GM12878 (cell line): ENCODE measurements around the gene CNOT11. TPM values are rescaled to one million over a fixed set of nuclear protein-coding genes. Genes with fewer than 3 reads are reported as not detected.

Experiments
- BCL11A ChIP-seq: IDR thresholded peaks from 2 replicates; pipeline ENCODE4 v1.6.1; 2011; ENCODE audit warnings: low read depth, low read length
- CHD4 ChIP-seq: fragments of 200-600 bp; sonication (generic); IDR thresholded peaks from 2 replicates; pipeline ENCODE4 v1.6.1; 2016; ENCODE audit warnings: mild to moderate bottlenecking
- ETV6 ChIP-seq, 2 experiments: fragments of 450-650 bp in 1 of 2; IDR thresholded peaks in 1 of 2; conservative IDR thresholded peaks in 1 of 2; 2 replicates each; pipeline ENCODE4 v1.6.1; 2014; ENCODE audit warnings: antibody characterized with exemption in 1 of 2, borderline replicate concordance in 1 of 2, low read depth in 1 of 2, mild to moderate bottlenecking in 1 of 2, moderate library complexity in 1 of 2
- GATAD2B ChIP-seq: fragments of 450-650 bp; conservative IDR thresholded peaks from 2 replicates; pipeline ENCODE4 v1.6.1; 2017; ENCODE audit warnings: low read depth, mild to moderate bottlenecking, moderate library complexity
- JUNB ChIP-seq: IDR thresholded peaks from 2 replicates; pipeline ENCODE4 v1.6.1; 2016; ENCODE audit warnings: antibody characterized with exemption, mild to moderate bottlenecking
- MTA3 ChIP-seq: IDR thresholded peaks from 2 replicates; pipeline ENCODE4 v1.6.1; 2012; ENCODE audit warnings: low read length, inconsistent platforms, borderline replicate concordance
- NR2C2 ChIP-seq: IDR thresholded peaks from 2 replicates; pipeline ENCODE4 v1.6.1; 2011; ENCODE audit warnings: borderline replicate concordance, low read depth; ENCODE audit not compliant: control insufficient read depth, insufficient read length
- NR2F1 ChIP-seq: fragments of 450-650 bp; conservative IDR thresholded peaks from 2 replicates; pipeline ENCODE4 v1.6.1; 2017; ENCODE audit warnings: mild to moderate bottlenecking
- NRF1 ChIP-seq: conservative IDR thresholded peaks from 2 replicates; pipeline ENCODE4 v1.6.1; 2011; ENCODE audit warnings: mild to moderate bottlenecking, low read depth, low read length, improper control_type of control experiment
- POLR2A ChIP-seq: IDR thresholded peaks from 2 replicates; pipeline ENCODE4 v1.6.1; 2011; ENCODE audit warnings: low read depth, mild to moderate bottlenecking, low read length
- RAD21 ChIP-seq: IDR thresholded peaks from 2 replicates; pipeline ENCODE4 v1.6.1; 2011; ENCODE audit warnings: mild to moderate bottlenecking, low read depth, low read length, moderate library complexity; ENCODE audit not compliant: insufficient read depth
- RUNX3 ChIP-seq: IDR thresholded peaks from 2 replicates; pipeline ENCODE4 v1.6.1; 2012; ENCODE audit warnings: low read length, inconsistent platforms
- SMAD1 ChIP-seq: fragments of 450-650 bp; IDR thresholded peaks from 2 replicates; pipeline ENCODE4 v1.6.1; 2018; ENCODE audit warnings: mild to moderate bottlenecking, low read depth; ENCODE audit not compliant: partially characterized antibody
- SMC3 ChIP-seq: IDR thresholded peaks from 2 replicates; pipeline ENCODE4 v1.6.1; 2011; ENCODE audit warnings: low read length, improper control_type of control experiment, borderline replicate concordance
- SRF ChIP-seq, 2 experiments: IDR thresholded peaks; 2 replicates each; pipeline ENCODE4 v1.6.1; 2011; ENCODE audit warnings: low read depth in 2 of 2, low read length in 2 of 2, mild to moderate bottlenecking in 1 of 2, moderate library complexity in 1 of 2
- TCF7 ChIP-seq: IDR thresholded peaks from 2 replicates; pipeline ENCODE4 v1.6.1; 2014; ENCODE audit warnings: antibody characterized with exemption, borderline replicate concordance
- ZNF217 ChIP-seq: fragments of 450-650 bp; IDR thresholded peaks from 2 replicates; pipeline ENCODE4 v1.6.1; 2017; ENCODE audit warnings: antibody characterized with exemption, mild to moderate bottlenecking
- ZZZ3 ChIP-seq: IDR thresholded peaks from 2 replicates; pipeline ENCODE4 v1.6.1; 2011; ENCODE audit warnings: low read depth; ENCODE audit not compliant: control insufficient read depth, insufficient read length
- polyA plus RNA-seq, 11 experiments: library from polyadenylated mRNA; depleted of rRNA in 4 of 11; unstranded in 6 of 11; stranded (reverse) in 5 of 11; fragments of >200 nt; fragmentation: Nextera tagmentation in 4 of 11; fragmentation: Illumina TruSeq in 1 of 11; extraction: Ambion mirVana in 4 of 11; extraction: Trizol in 1 of 11; gene quantifications; 1 replicate in 1 of 11; 2 replicates in 10 of 11; pipeline versions ENCODE4 v1.2.1 to v1.2.3, GENCODE V29; 2011 to 2016; ENCODE audit warnings: inconsistent platforms in 2 of 11, missing spikeins in 2 of 11, low read depth in 1 of 11
- total RNA-seq, 4 experiments: library from RNA; depleted of rRNA in 3 of 4; stranded (reverse); fragments of >200 nt in 3 of 4; fragmentation: Illumina TruSeq in 1 of 4; extraction: Trizol in 1 of 4; gene quantifications; 2 replicates each; pipeline versions ENCODE4 v1.2.1 to v1.2.3, GENCODE V29; 2013 to 2021
- TF ChIP-seq, protein P1 (sequence below): fragments of 150-350 bp; IDR thresholded peaks from 2 replicates; pipeline ENCODE4 v1.6.1; 2016; ENCODE audit warnings: low read depth, low read length
- TF ChIP-seq, protein P2 (sequence below): fragments of 450-650 bp; IDR thresholded peaks from 2 replicates; pipeline ENCODE4 v1.6.1; 2017; ENCODE audit warnings: antibody characterized with exemption, mild to moderate bottlenecking, moderate library complexity
- TF ChIP-seq, protein P3 (sequence below): fragments of 450-650 bp; formaldehyde crosslinking; IDR thresholded peaks from 2 replicates; pipeline ENCODE4 v1.5.0; 2022; ENCODE audit warnings: mild to moderate bottlenecking, missing genetic modification characterization

CNOT11 gene
- total and polyA plus RNA-seq, 10 of the 15 experiments (the other 5 are each of a cell fraction or from before 2014, with no cell fraction given), result 10.8 to 111 (median 50.5) TPM

DNA sequence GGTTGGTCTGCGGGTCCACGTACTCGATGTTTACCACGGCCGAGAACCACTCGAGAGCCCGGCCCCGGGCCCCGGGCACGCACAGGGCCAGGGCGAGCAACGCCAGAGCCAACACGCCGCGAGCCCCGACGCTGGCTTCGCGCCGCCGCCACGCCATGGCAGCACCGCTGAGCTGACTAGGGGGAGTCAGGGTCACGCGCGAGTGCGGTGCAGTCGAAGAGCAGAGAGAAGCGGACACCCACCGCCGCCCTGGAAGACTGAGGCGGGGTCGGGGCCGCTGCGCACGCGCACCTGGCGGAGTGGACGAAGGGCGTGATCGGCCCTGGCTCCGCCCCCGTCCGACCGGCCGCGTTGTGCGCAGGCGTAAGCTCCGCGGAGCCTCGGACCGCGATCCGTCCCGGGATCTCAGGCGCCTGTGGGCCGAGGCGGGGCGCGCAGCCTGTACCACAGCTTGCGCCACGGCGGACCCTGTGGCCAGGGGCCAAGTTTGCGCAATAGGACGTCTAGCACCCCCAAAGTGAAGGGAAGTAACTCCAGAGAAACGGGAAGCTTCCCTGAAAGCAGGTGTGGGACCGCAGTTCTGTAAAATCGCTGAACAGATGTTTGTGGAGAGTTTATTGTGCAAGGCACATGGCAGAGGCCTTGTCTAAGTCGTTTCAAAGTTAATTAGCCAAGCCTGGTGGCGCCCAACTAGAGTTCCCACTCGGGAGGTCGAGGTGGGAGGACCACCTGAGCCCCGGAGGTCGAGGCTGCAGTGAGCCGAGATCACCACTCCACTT lies 55.9 kb downstream of the CNOT11 start, which contains the start of gene RNF149 (continued):
- TF ChIP-seq, protein P1, sequence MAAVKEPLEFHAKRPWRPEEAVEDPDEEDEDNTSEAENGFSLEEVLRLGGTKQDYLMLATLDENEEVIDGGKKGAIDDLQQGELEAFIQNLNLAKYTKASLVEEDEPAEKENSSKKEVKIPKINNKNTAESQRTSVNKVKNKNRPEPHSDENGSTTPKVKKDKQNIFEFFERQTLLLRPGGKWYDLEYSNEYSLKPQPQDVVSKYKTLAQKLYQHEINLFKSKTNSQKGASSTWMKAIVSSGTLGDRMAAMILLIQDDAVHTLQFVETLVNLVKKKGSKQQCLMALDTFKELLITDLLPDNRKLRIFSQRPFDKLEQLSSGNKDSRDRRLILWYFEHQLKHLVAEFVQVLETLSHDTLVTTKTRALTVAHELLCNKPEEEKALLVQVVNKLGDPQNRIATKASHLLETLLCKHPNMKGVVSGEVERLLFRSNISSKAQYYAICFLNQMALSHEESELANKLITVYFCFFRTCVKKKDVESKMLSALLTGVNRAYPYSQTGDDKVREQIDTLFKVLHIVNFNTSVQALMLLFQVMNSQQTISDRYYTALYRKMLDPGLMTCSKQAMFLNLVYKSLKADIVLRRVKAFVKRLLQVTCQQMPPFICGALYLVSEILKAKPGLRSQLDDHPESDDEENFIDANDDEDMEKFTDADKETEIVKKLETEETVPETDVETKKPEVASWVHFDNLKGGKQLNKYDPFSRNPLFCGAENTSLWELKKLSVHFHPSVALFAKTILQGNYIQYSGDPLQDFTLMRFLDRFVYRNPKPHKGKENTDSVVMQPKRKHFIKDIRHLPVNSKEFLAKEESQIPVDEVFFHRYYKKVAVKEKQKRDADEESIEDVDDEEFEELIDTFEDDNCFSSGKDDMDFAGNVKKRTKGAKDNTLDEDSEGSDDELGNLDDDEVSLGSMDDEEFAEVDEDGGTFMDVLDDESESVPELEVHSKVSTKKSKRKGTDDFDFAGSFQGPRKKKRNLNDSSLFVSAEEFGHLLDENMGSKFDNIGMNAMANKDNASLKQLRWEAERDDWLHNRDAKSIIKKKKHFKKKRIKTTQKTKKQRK, result no peak
- TF ChIP-seq, protein P2, sequence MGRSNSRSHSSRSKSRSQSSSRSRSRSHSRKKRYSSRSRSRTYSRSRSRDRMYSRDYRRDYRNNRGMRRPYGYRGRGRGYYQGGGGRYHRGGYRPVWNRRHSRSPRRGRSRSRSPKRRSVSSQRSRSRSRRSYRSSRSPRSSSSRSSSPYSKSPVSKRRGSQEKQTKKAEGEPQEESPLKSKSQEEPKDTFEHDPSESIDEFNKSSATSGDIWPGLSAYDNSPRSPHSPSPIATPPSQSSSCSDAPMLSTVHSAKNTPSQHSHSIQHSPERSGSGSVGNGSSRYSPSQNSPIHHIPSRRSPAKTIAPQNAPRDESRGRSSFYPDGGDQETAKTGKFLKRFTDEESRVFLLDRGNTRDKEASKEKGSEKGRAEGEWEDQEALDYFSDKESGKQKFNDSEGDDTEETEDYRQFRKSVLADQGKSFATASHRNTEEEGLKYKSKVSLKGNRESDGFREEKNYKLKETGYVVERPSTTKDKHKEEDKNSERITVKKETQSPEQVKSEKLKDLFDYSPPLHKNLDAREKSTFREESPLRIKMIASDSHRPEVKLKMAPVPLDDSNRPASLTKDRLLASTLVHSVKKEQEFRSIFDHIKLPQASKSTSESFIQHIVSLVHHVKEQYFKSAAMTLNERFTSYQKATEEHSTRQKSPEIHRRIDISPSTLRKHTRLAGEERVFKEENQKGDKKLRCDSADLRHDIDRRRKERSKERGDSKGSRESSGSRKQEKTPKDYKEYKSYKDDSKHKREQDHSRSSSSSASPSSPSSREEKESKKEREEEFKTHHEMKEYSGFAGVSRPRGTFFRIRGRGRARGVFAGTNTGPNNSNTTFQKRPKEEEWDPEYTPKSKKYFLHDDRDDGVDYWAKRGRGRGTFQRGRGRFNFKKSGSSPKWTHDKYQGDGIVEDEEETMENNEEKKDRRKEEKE, result no peak
- TF ChIP-seq NR2F1 (0 out of 2 replicates have a peak, but pooled peaks have one; percentile 30), SMC3 (no peak), ETV6 (conservative IDR thresholded peaks at IDR 0.05 in 1 of 2, IDR thresholded peaks at IDR 0.05 in 1 of 2; ENCODE audit: borderline replicate concordance in 1 of 2, low read depth in 1 of 2) (no peak), RAD21 (no peak), POLR2A (peak; percentile 93), SRF (IDR thresholded peaks at IDR 0.05; ENCODE audit: low read depth in 2 of 2, low read length in 2 of 2) (no peak), SMAD1 (no peak), RUNX3 (peak; percentile 14; the same call in 1 of the 2 replicates), NR2C2 (no peak), CHD4 (no peak), NRF1 (peak; percentile 92), JUNB (no peak), GATAD2B (no peak; the same call in 1 of the 2 replicates), BCL11A (0 out of 2 replicates have a peak, but pooled peaks have one; percentile 27), MTA3 (no peak), TCF7 (no peak), ZNF217 (peak; percentile 31; the same call in 1 of the 2 replicates), ZZZ3 (no peak)
- TF ChIP-seq, protein P3, sequence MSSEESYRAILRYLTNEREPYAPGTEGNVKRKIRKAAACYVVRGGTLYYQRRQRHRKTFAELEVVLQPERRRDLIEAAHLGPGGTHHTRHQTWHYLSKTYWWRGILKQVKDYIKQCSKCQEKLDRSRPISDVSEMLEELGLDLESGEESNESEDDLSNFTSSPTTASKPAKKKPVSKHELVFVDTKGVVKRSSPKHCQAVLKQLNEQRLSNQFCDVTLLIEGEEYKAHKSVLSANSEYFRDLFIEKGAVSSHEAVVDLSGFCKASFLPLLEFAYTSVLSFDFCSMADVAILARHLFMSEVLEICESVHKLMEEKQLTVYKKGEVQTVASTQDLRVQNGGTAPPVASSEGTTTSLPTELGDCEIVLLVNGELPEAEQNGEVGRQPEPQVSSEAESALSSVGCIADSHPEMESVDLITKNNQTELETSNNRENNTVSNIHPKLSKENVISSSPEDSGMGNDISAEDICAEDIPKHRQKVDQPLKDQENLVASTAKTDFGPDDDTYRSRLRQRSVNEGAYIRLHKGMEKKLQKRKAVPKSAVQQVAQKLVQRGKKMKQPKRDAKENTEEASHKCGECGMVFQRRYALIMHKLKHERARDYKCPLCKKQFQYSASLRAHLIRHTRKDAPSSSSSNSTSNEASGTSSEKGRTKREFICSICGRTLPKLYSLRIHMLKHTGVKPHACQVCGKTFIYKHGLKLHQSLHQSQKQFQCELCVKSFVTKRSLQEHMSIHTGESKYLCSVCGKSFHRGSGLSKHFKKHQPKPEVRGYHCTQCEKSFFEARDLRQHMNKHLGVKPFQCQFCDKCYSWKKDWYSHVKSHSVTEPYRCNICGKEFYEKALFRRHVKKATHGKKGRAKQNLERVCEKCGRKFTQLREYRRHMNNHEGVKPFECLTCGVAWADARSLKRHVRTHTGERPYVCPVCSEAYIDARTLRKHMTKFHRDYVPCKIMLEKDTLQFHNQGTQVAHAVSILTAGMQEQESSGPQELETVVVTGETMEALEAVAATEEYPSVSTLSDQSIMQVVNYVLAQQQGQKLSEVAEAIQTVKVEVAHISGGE (CRISPR knock-in tag), result no peak
